IMR-90 (cell line): ENCODE data around the gene PKD2L1. TPM values are rescaled to one million over a fixed set of nuclear protein-coding genes. Genes with fewer than 3 reads are reported as not detected.

Experiments used
- ATAC-seq: fragments of 200-7000 bp; cut with Tn5 transposase; 2 replicates; pipeline ENCODE4 v1.9.1; 2020; ENCODE audit warnings: low read depth, mild to moderate bottlenecking, moderate library complexity
- BruUV-seq: library from RNA; stranded (reverse); fragments of 400-500 nt; replicated peaks from 2 replicates; lab custom pipeline; 2021; lab: Mats Ljungman, UMichigan
- CTCF ChIA-PET: fragments of 300-600 bp; formaldehyde crosslinking; extraction: SDS; loops from one replicate; lab custom pipeline; 2021; ENCODE audit warnings: antibody characterized with exemption; lab: Yijun Ruan, JAX
- POLR2A ChIA-PET: fragments of 300-600 bp; sonication (Branson Sonifier 250); formaldehyde crosslinking; loops from one replicate; lab custom pipeline; 2022; ENCODE audit warnings: antibody characterized with exemption; ENCODE audit not compliant: unreplicated experiment; lab: Charles Lee
- DNase-seq: peaks from one replicate; pipeline ENCODE4 v3.0.0; 2013
- H2AFZ ChIP-seq: replicated peaks from 2 replicates; pipeline ENCODE3; 2013; ENCODE audit warnings: low read length, mild to moderate bottlenecking; ENCODE audit not compliant: poor library complexity
- H2AK5ac ChIP-seq: 2 replicates; pipeline ENCODE4 v1.6.1; 2013; ENCODE audit warnings: low read depth, low read length, inconsistent platforms
- H2AK9ac ChIP-seq: replicated peaks from 2 replicates; pipeline ENCODE3; 2013; ENCODE audit warnings: mild to moderate bottlenecking, low read depth, low read length, moderate library complexity; ENCODE audit not compliant: poor library complexity
- H2BK120ac ChIP-seq: 2 replicates; pipeline ENCODE4 v1.6.1; 2013; ENCODE audit warnings: low read depth, low read length, inconsistent platforms
- H2BK15ac ChIP-seq: 3 replicates; pipeline ENCODE4 v1.6.1; 2013; ENCODE audit warnings: low read depth, low read length, inconsistent platforms
- H2BK20ac ChIP-seq: 2 replicates; pipeline ENCODE4 v1.6.1; 2013; ENCODE audit warnings: low read depth, mild to moderate bottlenecking, inconsistent platforms, low read length, moderate library complexity
- H2BK5ac ChIP-seq: 2 replicates; pipeline ENCODE4 v1.6.1; 2013; ENCODE audit warnings: mild to moderate bottlenecking, low read depth, low read length, inconsistent platforms; ENCODE audit not compliant: poor library complexity, severe bottlenecking
- H3K14ac ChIP-seq: replicated peaks from 2 replicates; pipeline ENCODE4 v1.6.1; 2013; ENCODE audit warnings: low read depth, low read length, inconsistent platforms
- H3K18ac ChIP-seq: 2 replicates; pipeline ENCODE4 v1.6.1; 2013; ENCODE audit warnings: low read depth, low read length, control low read depth
- H3K23ac ChIP-seq: 2 replicates; pipeline ENCODE4 v1.6.1; 2013; ENCODE audit warnings: low read depth, low read length, inconsistent platforms
- H3K27ac ChIP-seq: 2 replicates; pipeline ENCODE4 v1.5.1; 2013; ENCODE audit warnings: mild to moderate bottlenecking, control low read depth, low read length; ENCODE audit not compliant: insufficient read depth
- H3K27me3 ChIP-seq: 2 replicates; pipeline ENCODE4 v1.6.1; 2013; ENCODE audit warnings: low read length; ENCODE audit not compliant: control insufficient read depth, insufficient read depth
- H3K36me3 ChIP-seq: 2 replicates; pipeline ENCODE4 v1.6.1; 2013; ENCODE audit warnings: low read length, mixed read lengths; ENCODE audit not compliant: control insufficient read depth, insufficient read depth
- H3K4ac ChIP-seq: 2 replicates; pipeline ENCODE4 v1.6.1; 2013; ENCODE audit warnings: low read depth, low read length, inconsistent platforms
- H3K4me1 ChIP-seq: 2 replicates; pipeline ENCODE4 v1.6.1; 2013; ENCODE audit warnings: low read length, mixed read lengths; ENCODE audit not compliant: control insufficient read depth, insufficient read depth
- H3K4me2 ChIP-seq: 2 replicates; pipeline ENCODE4 v1.6.1; 2013; ENCODE audit warnings: low read depth, mild to moderate bottlenecking, control low read depth, low read length, moderate library complexity
- H3K4me3 ChIP-seq: 2 replicates; pipeline ENCODE4 v1.5.1; 2013; ENCODE audit warnings: low read depth, mild to moderate bottlenecking, control low read depth, low read length, moderate library complexity; ENCODE audit not compliant: insufficient read depth
- H3K56ac ChIP-seq: 2 replicates; pipeline ENCODE4 v1.6.1; 2013; ENCODE audit warnings: low read length, inconsistent platforms; ENCODE audit not compliant: insufficient read depth; ENCODE audit errors: extremely low read depth
- H3K79me1 ChIP-seq, 2 experiments: 2 replicates each; pipeline ENCODE4 v1.6.1; 2013; ENCODE audit warnings: low read length in 2 of 2, inconsistent platforms in 1 of 2, low read depth in 1 of 2
- H3K9ac ChIP-seq: 2 replicates; pipeline ENCODE4 v1.6.1; 2013; ENCODE audit warnings: low read depth, low read length, control low read depth
- H3K9me1 ChIP-seq: 2 replicates; pipeline ENCODE4 v1.6.1; 2013; ENCODE audit warnings: low read length, inconsistent platforms; ENCODE audit not compliant: insufficient read depth
- H3K9me3 ChIP-seq: 2 replicates; pipeline ENCODE4 v1.6.1; 2013; ENCODE audit warnings: low read length; ENCODE audit not compliant: control insufficient read depth, insufficient read depth
- H4K20me1 ChIP-seq: 2 replicates; pipeline ENCODE4 v1.6.1; 2013; ENCODE audit warnings: low read length, inconsistent platforms; ENCODE audit not compliant: insufficient read depth
- H4K5ac ChIP-seq: 2 replicates; pipeline ENCODE4 v1.6.1; 2013; ENCODE audit warnings: mild to moderate bottlenecking, low read depth, low read length, control low read depth
- H4K8ac ChIP-seq, 2 experiments: 2 replicates each; pipeline ENCODE4 v1.6.1; 2013; ENCODE audit warnings: low read depth in 2 of 2, low read length in 2 of 2, control low read depth in 1 of 2, inconsistent platforms in 1 of 2
- H4K91ac ChIP-seq: 2 replicates; pipeline ENCODE4 v1.6.1; 2013; ENCODE audit warnings: low read depth, low read length, inconsistent platforms; ENCODE audit not compliant: insufficient read depth
- CTCF ChIP-seq: conservative IDR thresholded peaks from 2 replicates; pipeline ENCODE4 v1.5.1; 2012; ENCODE audit warnings: mild to moderate bottlenecking, low read depth, low read length, improper control_type of control experiment
- ELK1 ChIP-seq: fragments of 150-350 bp; IDR thresholded peaks from 2 replicates; pipeline ENCODE4 v1.6.1; 2016; ENCODE audit warnings: low read depth, mild to moderate bottlenecking, low read length, moderate library complexity, borderline replicate concordance
- FOS ChIP-seq: fragments of 150-350 bp; IDR thresholded peaks from 2 replicates; pipeline ENCODE4 v1.6.1; 2016; ENCODE audit warnings: low read depth, low read length
- MAZ ChIP-seq: IDR thresholded peaks from 2 replicates; pipeline ENCODE4 v1.6.1; 2012; ENCODE audit warnings: low read depth, mild to moderate bottlenecking, low read length, improper control_type of control experiment, moderate library complexity, borderline replicate concordance
- MXI1 ChIP-seq: IDR thresholded peaks from 2 replicates; pipeline ENCODE4 v1.6.1; 2012; ENCODE audit warnings: low read depth, mild to moderate bottlenecking, low read length, moderate library complexity, borderline replicate concordance
- RAD21 ChIP-seq: IDR thresholded peaks from 2 replicates; pipeline ENCODE4 v1.6.1; 2012; ENCODE audit warnings: low read length, improper control_type of control experiment
- SMC3 ChIP-seq: fragments of 150-350 bp; IDR thresholded peaks from 2 replicates; pipeline ENCODE4 v1.6.1; 2016; ENCODE audit warnings: low read depth, mild to moderate bottlenecking, antibody characterized with exemption, low read length, moderate library complexity
- WGBS, 2 experiments: methylation state at CpG; one replicate each; pipeline versions ENCODE4 v1.1.5 to v1.1.7; 2013; ENCODE audit warnings: missing lambda C conversion rate in 2 of 2; ENCODE audit not compliant: insufficient read length in 1 of 2; ENCODE audit errors: extremely low coverage in 2 of 2; 5-methylcytosine and 5-hydroxymethylcytosine counted together
- dilution Hi-C: fragments of 300-500 bp; cut with HindIII; formaldehyde crosslinking; loops from one replicate; pipeline ENCODE4 v1.14.3; 2018; ENCODE audit warnings: low sequenced_read_pairs; ENCODE audit not compliant: unreplicated experiment
- in situ Hi-C: fragments of 300-500 bp; cut with MboI; formaldehyde crosslinking; loops from 3 replicates; pipeline ENCODE4 v1.14.3; 2019; ENCODE audit warnings: low sequenced_read_pairs, inconsistent platforms, mixed read lengths
- intact Hi-C: fragments of 100-400 bp; cut with micrococcal nuclease; formaldehyde crosslinking; loops from 2 replicates; pipeline ENCODE4 v1.10.0; 2022
- polyA plus RNA-seq, 3 experiments: library from polyadenylated mRNA; depleted of rRNA; stranded (reverse); fragments of >200 nt; gene quantifications; 2 replicates each; pipeline ENCODE4 v1.2.3, GENCODE V29; 2012; ENCODE audit warnings: low replicate concordance in 1 of 3
- total RNA-seq: library from RNA; depleted of rRNA; stranded (reverse); fragments of >200 nt; gene quantifications from 2 replicates; pipeline ENCODE4 v1.2.3, GENCODE V29; 2012

Gene PKD2L1
- total and polyA plus RNA-seq, 2 of the 4 experiments (the other 2 are of a cell fraction), result not detected

- Histone ChIP-seq H3K18ac (no peak overlapping the region), H3K36me3 (peaks cover 69% of the 10 kb centered on the region), H3K79me1 (peaks cover 4 to 44% of the 10 kb centered on the region in 2 experiments; a peak in 2 of 4 replicates), H3K23ac (no peak overlapping the region), H3K4me2 (no peak overlapping the region), H2AK5ac (no peak overlapping the region), H3K9me1 (peaks cover 9% of the 10 kb centered on the region), H4K20me1 (peaks cover 31% of the 10 kb centered on the region; the same call in 1 of the 2 replicates), H2BK120ac (no peak overlapping the region), H3K4ac (no peak overlapping the region), H3K27me3 (no peaks in the 10 kb centered on the region), H3K4me3 (no peak overlapping the region), H2BK15ac (no peak overlapping the region), H3K4me1 (peaks cover 6% of the 10 kb centered on the region), H3K56ac (no peak overlapping the region), H2AK9ac (no peak overlapping the region), H2BK5ac (no peak overlapping the region), H4K91ac (no peak overlapping the region), H4K5ac (no peak overlapping the region), H2AFZ (no peak overlapping the region), H3K27ac (no peak overlapping the region), H3K14ac (no peak overlapping the region), H3K9ac (no peak overlapping the region), H3K9me3 (no peaks in the 10 kb centered on the region), H2BK20ac (no peak overlapping the region), H4K8ac (no peak overlapping the region)
- no TSS peak for BruUV-seq
- intact Hi-C loops, result no loop called here
- ChIA-PET CTCF (no interaction called here), POLR2A (no interaction called here)
- dilution Hi-C loops, result no loop called here
- 80% methylated on average over 1 of the region's 6 CpGs; no CpG with 5 or more reads in 1 of the 2 experiments for WGBS, 2 experiments
- in situ Hi-C loops, result no loop called here
- DNase-seq, result no peak
- ATAC-seq, result no peak
- TF ChIP-seq MAZ (no peak), CTCF (no peak), FOS (no peak), MXI1 (no peak), ELK1 (no peak), SMC3 (no peak), RAD21 (no peak)
Observed at GRCh38 chr10:100353770-100354485, 23.9 kb upstream of the PKD2L1 start.
